SK-N-MC (cell line): Measurements from ENCODE around the gene ARSI.

ENCODE experiments used
- EZH2 ChIP-seq: fragments of 200-600 bp; sonication (generic); IDR thresholded peaks from one replicate; pipeline ENCODE4 v1.6.1; 2017; ENCODE audit warnings: antibody characterized with exemption
- POLR2AphosphoS5 ChIP-seq: IDR thresholded peaks from 2 replicates; pipeline ENCODE4 v1.6.1; 2012; ENCODE audit warnings: mild to moderate bottlenecking, low read depth, low read length, borderline replicate concordance

- TF ChIP-seq EZH2: no peak
- no peak for TF ChIP-seq POLR2AphosphoS5
Observed at GRCh38 chr5:150342583-150342982, 39.9 kb upstream of the ARSI start.
